GM21423 (cell line): ENCODE results near the gene BTBD8.
"Not testable (repeated sequence)": the region's sequence is repeated elsewhere in the genome, so short reads cannot be mapped to it uniquely, and the experiment has no call there.

Experiments used
- ATAC-seq: cut with Tn5 transposase; IDR thresholded peaks from one replicate; pipeline ENCODE4 v1.9.1; 2021; ENCODE audit warnings: mild to moderate bottlenecking, moderate library complexity; ENCODE audit not compliant: unreplicated experiment

The BTBD8 gene

DNA sequence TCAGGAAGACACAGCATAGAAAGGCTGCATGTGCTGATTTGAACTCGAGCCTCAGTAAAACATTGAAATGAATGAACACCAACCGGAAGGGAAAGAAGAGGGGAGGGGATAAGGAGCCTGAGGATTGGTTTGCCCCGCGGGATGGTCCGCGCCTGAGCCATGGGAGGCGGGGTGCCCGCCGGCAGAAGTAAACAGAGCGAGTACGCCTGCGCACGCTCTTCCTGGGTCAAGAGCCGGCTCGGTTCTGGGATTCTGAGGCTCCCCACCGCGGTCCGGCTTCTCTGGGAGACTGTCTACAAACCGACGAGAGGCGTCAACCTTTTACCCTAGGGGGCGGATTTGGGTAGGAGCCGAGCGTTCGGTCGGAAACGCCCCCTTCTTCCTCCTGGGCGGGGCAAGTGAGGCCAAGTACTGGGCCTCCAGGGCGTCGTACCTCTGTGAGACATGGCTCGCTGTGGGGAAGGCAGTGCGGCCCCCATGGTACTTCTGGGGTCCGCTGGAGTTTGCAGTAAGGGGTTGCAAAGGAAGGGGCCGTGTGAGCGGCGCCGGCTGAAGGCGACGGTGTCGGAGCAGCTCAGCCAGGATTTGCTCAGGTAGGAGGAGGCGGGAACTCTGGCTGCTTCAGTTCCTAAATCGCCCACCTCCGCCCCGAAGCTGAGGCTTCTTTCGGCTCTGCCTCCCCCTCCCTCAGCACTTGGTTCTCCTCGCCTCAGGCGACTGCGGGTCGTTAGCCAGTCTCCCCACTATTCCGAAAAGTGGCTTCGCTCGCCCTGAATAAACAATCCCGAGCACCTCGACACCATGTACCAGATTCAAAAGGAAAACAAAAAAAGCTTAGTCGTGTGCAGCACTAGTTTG is at the start of gene BTBD8:
TSS of gene BTBD8 (plus strand) at position 218 of the 858 bp plus-strand sequence. CDS start at position 445, 227 bp downstream.
- ATAC-seq = peak; percentile 95

GRCh38 chr1:92030656-92031107 is 49.5 kb upstream of the BTBD8 start:
- no peak for ATAC-seq

- no peak for ATAC-seq
These were observed 48.6 kb upstream of the BTBD8 start for GRCh38 chr1:92031281-92032110.

- no peak for ATAC-seq
These were observed 42.7 kb upstream of the BTBD8 start for GRCh38 chr1:92037400-92037799.

DNA sequence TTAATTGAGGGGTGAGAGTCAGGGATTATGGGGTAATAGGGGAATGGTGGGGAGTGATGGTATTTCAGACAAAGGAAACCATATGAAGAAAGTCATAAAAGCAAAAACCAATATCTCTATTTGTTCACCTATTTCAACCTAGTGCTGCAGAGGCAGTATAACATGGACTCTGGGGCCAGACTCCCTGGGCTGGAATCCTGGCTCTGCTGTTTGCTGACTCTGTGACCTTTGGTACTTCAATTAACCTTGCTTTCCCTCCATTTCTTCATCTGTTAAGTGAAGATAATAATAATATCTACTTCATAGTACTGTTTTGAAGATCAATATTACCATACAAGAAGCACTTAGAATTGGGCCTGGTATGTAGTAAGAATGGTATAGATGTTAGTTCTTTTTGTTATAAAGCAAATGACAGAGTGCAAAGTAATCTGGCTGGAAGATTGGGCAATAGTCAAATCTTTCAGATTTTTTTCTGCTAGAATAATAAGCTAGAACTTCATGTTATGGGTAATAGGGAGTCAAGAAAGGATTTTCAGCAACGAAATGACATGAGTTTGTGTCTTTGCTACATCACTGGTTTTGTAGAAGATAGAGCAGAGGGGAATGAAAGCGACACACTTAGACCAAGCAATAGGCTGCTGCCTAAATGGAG is 41.3 kb upstream of the BTBD8 start:
- no peak for ATAC-seq

DNA sequence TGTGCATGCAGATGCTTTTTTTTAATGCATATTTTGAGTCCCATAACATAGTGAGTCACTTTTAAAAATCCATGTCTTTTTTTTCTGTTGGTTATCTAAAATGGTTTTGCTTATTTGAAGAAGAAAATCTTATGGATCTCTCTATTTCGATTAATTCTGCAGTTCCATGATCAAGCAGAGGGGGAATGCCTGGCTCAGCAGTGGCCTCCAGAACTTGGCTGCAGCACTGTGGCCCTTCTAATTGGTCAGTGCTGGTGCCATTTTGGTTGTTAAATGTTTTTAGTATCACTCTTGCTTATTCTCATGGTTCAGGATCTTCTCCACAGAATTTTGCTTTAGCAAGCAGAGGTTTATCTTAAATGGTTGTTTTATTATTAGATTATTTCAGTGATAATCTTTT is 39.2 kb upstream of the BTBD8 start:
- no peak for ATAC-seq

DNA sequence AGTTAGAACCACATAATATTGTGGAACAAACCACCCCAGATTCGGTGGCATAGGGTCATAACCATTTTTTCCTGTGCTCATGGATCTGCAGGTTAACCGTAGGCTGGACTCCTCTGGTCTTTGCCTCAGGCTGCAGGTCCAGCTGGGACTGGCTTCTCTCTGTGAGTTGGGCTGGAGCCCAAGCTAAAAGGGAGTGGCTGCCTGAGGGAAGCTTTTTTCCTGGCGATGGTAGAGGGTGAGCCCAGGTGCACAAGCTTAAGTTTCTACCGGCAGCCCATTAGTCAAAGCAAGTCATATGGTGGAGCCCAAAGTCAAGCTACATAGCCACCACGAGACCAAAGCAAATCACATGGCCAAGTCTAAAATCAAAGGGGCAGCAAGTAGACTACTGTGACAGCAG is 36.5 kb upstream of the BTBD8 start:
- ATAC-seq = no peak

DNA sequence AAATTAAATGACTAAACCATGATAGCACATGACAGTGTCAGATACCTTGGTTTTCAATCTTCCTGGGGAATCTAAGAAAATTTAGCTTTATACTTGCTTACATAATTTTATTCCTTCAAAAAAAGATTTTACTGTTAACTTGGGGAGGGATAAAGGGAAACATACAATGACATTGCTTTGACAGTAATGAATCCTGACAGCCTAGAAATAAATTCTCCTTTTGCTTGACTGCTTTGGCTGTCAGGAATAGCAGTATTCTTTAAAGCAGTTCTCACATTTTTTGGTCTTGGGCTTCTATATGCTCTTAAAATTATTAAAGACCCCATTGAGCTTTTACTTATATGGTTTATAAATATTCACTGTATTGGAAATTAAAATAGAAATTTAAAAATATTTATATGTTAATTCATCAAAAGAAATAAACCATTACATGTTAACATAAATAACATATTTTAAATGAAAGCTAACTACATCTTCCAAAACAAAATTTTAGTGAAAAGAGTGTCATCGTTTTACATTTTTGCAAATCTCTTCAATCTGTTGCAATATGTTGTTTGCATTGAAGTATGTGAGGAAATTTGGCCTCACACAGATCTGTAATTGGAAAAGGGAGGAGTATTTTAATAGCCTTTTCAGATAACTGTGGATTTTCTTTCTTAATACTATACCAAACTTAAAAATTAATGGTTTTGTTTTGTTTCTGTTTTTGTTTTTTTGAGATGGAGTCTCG is 34.2 kb upstream of the BTBD8 start:
- ATAC-seq = no peak

DNA sequence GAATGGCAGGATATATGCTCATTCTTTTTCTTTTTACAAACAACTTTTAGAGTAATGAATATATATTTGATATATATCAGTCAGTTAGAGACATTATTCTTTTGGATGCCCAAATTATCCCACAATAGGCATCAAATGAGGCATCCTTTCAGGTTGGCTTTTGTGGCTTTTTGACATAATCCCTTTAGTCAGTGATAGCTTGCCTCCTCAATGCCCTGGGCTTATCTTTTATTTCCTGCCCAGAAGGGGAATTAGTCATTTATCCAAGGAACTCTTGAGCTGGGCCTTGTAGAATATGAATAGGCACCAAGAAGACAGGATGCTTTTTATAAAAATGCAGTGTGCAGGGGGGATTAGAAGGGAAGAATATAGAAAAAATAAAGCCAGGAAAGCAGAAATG is 28.2 kb upstream of the BTBD8 start:
- no peak for ATAC-seq

DNA sequence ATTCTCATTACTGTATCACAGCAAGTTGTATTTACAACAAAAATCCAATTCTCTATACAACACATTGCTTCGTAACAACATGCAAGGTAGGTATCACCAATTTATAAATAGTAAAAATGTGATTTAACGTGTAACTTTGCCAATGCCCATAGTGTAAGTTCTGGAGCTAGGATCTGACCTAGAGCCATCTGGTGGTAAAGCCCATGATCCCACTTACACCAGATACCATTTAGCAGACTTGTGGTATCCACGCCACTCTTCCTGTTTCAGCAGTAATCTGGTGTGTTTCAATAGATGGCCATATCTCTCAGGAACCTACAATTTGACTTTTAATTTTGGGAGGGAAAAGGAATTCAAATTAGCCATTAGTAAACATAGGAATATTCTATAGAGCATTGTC is 15.1 kb upstream of the BTBD8 start:
- no peak for ATAC-seq

DNA sequence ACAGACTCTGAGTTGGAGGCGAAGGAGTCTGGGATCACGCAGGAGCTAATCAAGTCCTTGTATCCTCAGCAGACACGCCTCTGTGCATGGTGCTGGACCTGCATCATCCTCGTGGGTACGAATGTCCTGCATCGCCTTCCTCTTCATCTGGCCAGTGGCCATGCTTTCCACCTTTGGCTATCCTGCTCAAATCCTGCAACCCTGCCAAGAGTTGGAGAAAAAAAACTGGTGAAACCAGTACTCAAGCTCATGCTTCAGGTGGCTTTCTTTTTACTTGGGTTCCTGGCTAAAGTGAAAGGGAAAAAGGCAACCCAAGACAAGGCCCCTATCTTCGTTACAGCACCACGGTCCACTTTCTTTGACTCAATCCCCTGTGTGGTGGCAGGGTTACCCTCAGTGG is 13.8 kb upstream of the BTBD8 start:
- ATAC-seq = no peak

- no peak for ATAC-seq
These were observed 9.3 kb upstream of the BTBD8 start for GRCh38 chr1:92070892-92071291.

GRCh38 chr1:92074446-92074845 is 5.7 kb upstream of the BTBD8 start:
- not testable (repeated sequence) for ATAC-seq

DNA sequence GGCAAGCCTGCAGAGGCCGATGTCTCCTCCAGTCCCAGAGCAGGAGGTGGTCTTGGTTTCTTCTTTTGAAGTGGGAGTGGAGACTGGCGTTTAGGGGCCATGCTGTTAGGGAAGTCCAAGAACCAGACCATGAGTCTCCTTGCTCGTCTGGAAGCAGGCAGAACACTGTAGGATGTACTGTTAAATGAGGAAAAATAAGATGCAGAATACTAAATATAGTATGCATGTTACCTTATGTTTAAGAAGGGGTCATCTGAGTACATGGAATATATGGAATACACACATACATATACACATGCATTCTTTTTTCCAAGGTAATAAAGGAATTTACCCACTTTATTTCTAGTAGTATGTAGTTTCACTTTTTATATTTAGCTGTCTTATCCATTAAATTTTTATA is 4.8 kb upstream of the BTBD8 start, which contains the start of gene SETSIP:
TSS of gene SETSIP (minus strand) at position 101 of the 400 bp plus-strand sequence. CDS start at position 101, 0 bp downstream.
- ATAC-seq = no peak

- no peak for ATAC-seq
These were observed 3.8 kb upstream of the BTBD8 start for GRCh38 chr1:92076363-92076762.

DNA sequence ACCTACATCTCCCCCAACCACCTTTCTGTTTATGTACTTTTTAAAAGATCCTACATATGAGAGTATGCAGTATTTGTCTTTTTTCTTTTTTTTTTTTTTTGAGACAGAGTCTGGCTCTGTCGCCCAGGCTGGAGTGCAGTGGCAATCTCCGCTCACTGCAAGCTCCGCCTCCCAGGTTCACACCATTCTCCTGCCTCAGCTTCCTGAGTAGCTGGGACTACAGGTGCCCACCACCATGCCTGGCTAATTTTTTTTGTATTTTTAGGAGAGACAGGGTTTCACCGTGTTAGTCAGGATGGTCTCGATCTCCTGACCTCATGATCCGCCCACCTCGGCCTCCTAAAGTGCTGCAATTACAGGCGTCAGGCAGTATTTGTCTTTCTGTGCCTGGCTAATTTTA is 2.1 kb upstream of the BTBD8 start:
- ATAC-seq = not testable (repeated sequence)

GRCh38 chr1:92079441-92079840 is 704 bp upstream of the BTBD8 start:
- ATAC-seq = no peak

GRCh38 chr1:92081031-92081430 is 886 bp downstream of the BTBD8 start:
- no peak for ATAC-seq

DNA sequence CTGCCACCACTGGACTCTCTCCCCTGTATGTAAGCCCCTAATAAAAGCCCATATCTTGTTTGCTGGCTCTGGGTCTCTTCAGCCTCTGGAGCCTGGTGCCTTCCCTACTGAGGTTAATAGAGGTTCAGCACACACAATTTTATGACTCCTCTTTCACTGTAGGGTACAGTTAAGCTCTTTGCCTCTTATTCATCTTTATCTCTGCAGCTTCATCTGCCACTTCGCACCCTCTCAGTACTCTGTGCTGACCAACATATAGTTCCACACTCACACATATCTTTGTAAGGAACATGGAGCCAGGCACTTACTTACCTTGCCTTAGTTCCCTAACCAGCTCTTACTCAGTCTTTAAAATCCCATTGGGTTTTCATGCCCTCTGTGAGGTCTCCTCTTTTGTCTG is 4.5 kb downstream of the BTBD8 start:
- no peak for ATAC-seq

GRCh38 chr1:92085727-92086126 is 5.6 kb downstream of the BTBD8 start:
- no peak for ATAC-seq

DNA sequence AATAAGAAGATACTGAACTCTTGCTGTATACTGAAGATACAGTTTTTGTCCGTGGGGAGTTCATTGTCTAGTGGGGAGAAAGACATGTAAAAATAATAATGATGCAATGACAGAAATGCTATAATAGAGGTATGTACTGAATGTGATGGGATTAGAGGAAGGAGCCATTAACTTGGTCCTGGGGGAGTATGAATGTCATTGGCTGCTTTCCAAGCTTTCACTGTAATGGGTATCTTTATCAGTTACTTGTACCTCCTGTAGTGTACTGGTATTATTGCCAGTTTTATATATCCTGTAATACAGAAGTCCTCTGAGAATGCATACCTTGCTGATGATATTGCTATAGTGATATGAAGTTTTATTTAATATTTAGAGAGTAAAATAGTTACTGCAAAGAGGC is 7.4 kb downstream of the BTBD8 start:
- no peak for ATAC-seq
